GM19239 (cell line): ENCODE data around the gene CINP.

Experiments used
- DNase-seq: peaks from one replicate; pipeline ENCODE4 v3.0.0; 2011; ENCODE audit warnings: low spot score; ENCODE audit not compliant: insufficient read length
- FAIRE-seq: peaks from 2 replicates; lab custom pipeline; 2011; peaks lifted over from hg19 to GRCh38; lab: Jason Lieb, UNC

The CINP gene

DNA sequence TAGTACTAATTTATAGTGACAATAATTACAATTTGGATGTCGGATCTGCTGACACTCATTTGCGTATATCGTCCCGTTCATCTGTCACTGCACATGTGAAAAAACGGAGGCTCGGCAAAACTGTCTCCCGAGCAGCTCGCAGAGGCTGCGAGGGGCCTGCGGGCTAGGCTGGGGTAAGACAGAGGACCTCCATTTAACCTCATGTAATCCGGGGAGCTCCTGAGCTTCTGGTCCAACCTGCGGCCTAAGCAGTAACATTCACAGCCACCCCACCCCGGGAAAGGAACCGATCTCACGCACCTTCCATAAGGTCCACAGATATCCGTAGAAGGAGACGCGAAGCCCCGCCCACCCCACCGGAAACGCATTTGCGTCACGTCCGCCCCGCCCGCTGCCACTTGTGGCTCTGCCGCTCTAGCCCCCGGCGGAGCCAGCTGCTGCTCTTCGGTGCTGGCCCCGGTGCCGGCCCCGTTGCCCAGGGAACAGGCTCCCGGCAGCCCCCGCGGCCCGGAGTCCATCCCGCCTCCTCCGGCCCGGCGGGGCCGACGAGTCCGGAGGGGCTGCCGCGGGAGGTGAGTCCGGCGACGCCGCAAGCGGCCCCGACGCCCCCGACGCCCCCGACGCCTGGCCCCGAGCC is at the start of gene CINP, which contains the start of gene TECPR2:
CINP (minus strand) TSS at position 346 of the 637 bp plus-strand sequence; CDS start at position 307, 39 bp downstream.
TECPR2 (plus strand) TSS at position 397 of the 637 bp plus-strand sequence. CDS start 13,781 bp downstream, outside the sequence.
- FAIRE-seq (peak; percentile 92), DNase-seq (peak; percentile 88)

GRCh38 chr14:102408724-102409123 is 46.0 kb upstream of the CINP start:
- DNase-seq (no peak), FAIRE-seq (no peak)

DNA sequence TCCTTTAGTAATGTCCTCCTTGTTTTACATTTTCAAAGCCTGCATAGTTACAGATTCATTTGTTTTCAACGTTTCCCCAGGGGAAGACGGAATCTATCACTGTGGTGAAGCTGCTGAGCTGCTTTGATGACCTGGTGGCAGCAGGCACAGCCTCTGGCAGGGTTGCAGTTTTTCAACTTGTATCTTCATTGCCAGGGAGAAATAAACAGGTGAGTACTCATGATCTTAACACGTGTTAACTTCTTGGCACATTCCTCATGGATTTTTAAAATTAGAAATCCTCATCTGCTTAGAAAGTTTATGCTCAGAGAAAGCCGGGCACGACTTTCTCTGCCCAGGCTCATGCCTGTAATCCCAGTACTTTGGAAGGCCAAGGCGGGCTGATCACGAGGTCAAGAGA is 44.6 kb upstream of the CINP start:
- FAIRE-seq = no peak

GRCh38 chr14:102403028-102403427 is 40.3 kb upstream of the CINP start:
- FAIRE-seq (peak; percentile 4), DNase-seq (no peak)

More for the DNA sequence above, 44.6 kb upstream of the CINP start:
- DNase-seq = no peak

DNA sequence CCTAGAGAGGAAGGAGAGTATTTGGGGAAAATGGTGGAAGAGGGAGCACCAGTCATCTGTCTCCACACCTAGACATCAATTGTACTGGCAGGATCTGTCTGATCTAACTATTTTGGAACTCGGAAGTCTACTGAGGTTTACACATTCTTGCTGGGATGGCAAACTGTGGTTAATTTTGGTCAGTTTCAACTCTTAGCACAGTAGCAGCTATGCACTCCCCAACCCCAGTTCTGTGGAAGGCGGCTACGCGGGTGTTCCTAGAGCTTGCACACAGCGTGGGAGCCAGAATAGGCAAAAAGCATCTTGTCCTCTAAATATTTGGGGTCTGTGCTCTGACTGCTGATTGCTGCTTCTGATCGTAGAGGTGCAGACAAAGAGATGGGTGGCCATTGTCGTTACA is 33.8 kb upstream of the CINP start:
- FAIRE-seq (no peak), DNase-seq (no peak)

- no peak for FAIRE-seq
- no peak for DNase-seq
Observed at GRCh38 chr14:102394717-102395375, 32.2 kb upstream of the CINP start.

- no peak for FAIRE-seq
- no peak for DNase-seq
Observed at GRCh38 chr14:102392506-102392905, 29.8 kb upstream of the CINP start.

GRCh38 chr14:102390064-102390855 is 27.6 kb upstream of the CINP start:
- DNase-seq (no peak), FAIRE-seq (no peak)

DNA sequence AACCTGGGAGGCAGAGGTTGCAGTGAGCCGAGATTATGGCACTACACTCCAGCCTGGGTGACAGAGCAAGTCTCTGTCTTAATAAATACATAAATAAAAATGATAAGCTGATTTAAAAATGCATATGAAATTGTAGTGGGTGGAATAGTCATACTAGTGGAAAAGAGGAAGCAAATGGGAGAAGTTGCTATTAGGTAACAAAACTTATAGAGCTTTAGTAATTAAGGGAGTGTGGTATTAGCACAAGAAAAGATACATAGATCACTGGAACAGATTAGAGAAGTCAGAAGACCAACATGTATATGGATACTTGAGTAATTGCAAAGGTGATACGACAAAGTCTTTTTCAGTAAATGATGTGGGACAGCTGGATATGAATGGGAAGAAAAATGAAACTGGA is 26.6 kb upstream of the CINP start:
- DNase-seq = no peak
- FAIRE-seq = no peak

DNA sequence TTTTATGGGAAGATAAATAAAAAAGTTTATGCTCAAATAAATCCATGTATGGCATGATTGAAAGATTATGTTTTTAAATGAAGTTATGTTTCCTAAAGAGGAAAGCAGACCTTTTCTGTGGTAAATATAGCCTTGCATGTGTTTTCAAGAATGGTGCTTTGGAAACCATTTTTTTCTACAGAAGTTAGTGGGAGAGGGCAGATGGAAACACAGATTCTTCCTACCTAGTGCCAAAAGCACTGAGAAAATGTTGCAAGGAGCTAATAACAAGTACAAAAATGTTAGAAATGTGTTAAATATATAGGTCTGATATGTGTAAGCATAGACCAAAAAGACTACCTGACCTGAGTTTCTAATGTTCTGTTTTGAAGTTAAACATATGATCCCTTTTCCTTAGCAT is 24.4 kb upstream of the CINP start:
- no peak for FAIRE-seq

GRCh38 chr14:102378830-102379229 is 16.1 kb upstream of the CINP start:
- no peak for FAIRE-seq

More for the DNA sequence above, 24.4 kb upstream of the CINP start:
- no peak for DNase-seq

GRCh38 chr14:102377696-102378095 is 15.0 kb upstream of the CINP start:
- FAIRE-seq (no peak), DNase-seq (no peak)

More at GRCh38 chr14:102378830-102379229, 16.1 kb upstream of the CINP start:
- no peak for DNase-seq

- DNase-seq = peak; percentile 19
- FAIRE-seq = peak; percentile 54
Observed at GRCh38 chr14:102375119-102375518, 12.4 kb upstream of the CINP start.

DNA sequence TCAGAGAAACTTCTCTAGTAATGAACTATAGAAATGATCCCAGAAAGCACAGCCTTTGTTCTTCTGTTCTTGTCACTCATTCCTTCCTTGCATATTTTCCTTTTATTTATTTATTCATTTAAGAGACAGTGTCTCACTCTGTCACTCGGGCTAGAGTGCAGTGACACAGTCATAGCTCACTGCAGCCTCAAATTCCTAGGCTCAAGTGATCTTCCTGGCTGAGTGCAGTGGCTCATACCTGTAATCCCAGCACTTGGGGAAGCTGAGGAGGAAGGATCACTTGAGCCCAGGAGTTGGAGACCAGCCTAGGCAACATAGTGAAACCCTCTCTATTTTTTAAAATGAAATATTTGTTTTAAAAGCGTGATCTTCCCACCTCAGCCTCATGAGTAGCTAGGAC is 11.6 kb upstream of the CINP start:
- FAIRE-seq (no peak), DNase-seq (no peak)

DNA sequence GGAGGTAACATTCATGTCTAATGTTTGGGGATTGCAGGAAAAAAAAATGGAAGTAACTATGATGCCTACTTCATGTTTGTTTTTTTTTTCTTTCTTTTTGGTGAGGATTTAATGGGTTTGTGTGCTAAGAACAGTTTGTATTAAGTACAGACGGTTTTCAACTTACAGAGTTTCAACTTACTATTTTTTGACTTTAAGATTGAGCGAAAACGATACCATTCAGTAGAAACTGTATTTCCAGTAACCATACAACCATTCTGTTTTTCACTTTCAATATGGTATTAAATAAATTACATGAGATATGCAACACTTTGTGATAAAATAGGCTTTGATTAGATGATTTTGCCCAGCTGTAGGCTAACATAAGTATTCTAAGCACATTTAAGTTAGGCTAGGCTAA is 10.4 kb upstream of the CINP start:
- FAIRE-seq = peak; percentile 87
- DNase-seq = no peak

GRCh38 chr14:102371361-102371760 is 8.7 kb upstream of the CINP start:
- DNase-seq = no peak
- no peak for FAIRE-seq

GRCh38 chr14:102370305-102370809 is 7.7 kb upstream of the CINP start:
- DNase-seq (no peak), FAIRE-seq (no peak)

- DNase-seq (peak; percentile 16), FAIRE-seq (peak; percentile 23)
Observed at GRCh38 chr14:102363182-102363943, 673 bp upstream of the CINP start.

- DNase-seq = peak; percentile 24
Observed at GRCh38 chr14:102362084-102362483, 606 bp downstream of the CINP start.

GRCh38 chr14:102360388-102360787 is 2.3 kb downstream of the CINP start:
- DNase-seq (no peak), FAIRE-seq (no peak)

More at GRCh38 chr14:102362084-102362483, 606 bp downstream of the CINP start:
- FAIRE-seq = no peak
